ENCODE data around the gene CLIP1.

CLIP1 gene

DNA sequence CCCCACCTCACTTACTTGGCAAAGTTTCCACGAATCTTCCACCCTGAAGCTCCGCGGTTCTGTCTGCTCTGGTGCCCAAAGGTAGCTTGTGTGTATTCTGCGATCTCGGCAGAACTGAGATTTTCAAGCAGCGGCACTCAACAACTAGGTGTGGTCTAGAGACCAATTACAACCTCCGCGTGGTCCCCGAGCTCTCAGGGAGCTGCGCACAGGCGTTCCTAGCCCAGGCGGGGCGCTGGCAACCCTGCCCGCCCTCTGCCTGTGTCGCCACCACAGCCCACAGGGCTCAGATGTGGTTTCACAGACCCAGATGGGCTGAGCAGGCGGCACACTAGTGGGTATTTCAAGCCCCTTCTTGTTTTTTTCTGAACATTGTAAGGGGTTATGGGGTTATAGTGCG lies 195.1 kb downstream of the CLIP1 start:
- DNase-seq (peak; percentile 95), ATAC-seq (ENCODE audit: insufficient read depth, low read depth) (peak; percentile 81)
- peak overlapping the region; percentile 22 to 64; a peak in 3 of 4 replicates for H3K4me3 ChIP-seq (ENCODE audit: low read depth in 1 of 2, low read length in 2 of 2)
- H2AFZ ChIP-seq (ENCODE audit: low read depth, low read length): no peak overlapping the region
- TF ChIP-seq EZH2 (IDR thresholded peaks at IDR 0.05; ENCODE audit: borderline replicate concordance, low read depth, low read length, severe bottlenecking): no peak
- TF ChIP-seq, protein P1, sequence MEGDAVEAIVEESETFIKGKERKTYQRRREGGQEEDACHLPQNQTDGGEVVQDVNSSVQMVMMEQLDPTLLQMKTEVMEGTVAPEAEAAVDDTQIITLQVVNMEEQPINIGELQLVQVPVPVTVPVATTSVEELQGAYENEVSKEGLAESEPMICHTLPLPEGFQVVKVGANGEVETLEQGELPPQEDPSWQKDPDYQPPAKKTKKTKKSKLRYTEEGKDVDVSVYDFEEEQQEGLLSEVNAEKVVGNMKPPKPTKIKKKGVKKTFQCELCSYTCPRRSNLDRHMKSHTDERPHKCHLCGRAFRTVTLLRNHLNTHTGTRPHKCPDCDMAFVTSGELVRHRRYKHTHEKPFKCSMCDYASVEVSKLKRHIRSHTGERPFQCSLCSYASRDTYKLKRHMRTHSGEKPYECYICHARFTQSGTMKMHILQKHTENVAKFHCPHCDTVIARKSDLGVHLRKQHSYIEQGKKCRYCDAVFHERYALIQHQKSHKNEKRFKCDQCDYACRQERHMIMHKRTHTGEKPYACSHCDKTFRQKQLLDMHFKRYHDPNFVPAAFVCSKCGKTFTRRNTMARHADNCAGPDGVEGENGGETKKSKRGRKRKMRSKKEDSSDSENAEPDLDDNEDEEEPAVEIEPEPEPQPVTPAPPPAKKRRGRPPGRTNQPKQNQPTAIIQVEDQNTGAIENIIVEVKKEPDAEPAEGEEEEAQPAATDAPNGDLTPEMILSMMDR (IDR thresholded peaks at IDR 0.05; ENCODE audit: borderline replicate concordance, extremely low read depth, low read length, poor library complexity, severe bottlenecking): peak; percentile 39
- peaks cover 32% of the 10 kb centered on the region for H3K36me3 ChIP-seq (ENCODE audit: insufficient read depth, low read length)
- peak overlapping the region; percentile 46 for H3K9ac ChIP-seq (ENCODE audit: low read depth, low read length)
- no peak overlapping the region; the same call in 1 of the 2 replicates for H3K27ac ChIP-seq (ENCODE audit: low read length)
- H3K27me3 ChIP-seq (ENCODE audit: insufficient read depth, low read length, poor library complexity): no peaks in the 10 kb centered on the region
- peaks cover 36% of the 10 kb centered on the region for H4K20me1 ChIP-seq (ENCODE audit: insufficient read depth, low read length)
- H3K4me2 ChIP-seq (ENCODE audit: insufficient read depth, low read length): peak overlapping the region; percentile 93
- H3K4me1 ChIP-seq (ENCODE audit: insufficient read depth, low read length): peaks cover 62% of the 10 kb centered on the region
- H3K79me2 ChIP-seq (ENCODE audit: insufficient read depth, low read length): peaks cover 34% of the 10 kb centered on the region
- no peaks in the 10 kb centered on the region for H3K9me3 ChIP-seq (ENCODE audit: insufficient read depth, low read length, severe bottlenecking)

DNA sequence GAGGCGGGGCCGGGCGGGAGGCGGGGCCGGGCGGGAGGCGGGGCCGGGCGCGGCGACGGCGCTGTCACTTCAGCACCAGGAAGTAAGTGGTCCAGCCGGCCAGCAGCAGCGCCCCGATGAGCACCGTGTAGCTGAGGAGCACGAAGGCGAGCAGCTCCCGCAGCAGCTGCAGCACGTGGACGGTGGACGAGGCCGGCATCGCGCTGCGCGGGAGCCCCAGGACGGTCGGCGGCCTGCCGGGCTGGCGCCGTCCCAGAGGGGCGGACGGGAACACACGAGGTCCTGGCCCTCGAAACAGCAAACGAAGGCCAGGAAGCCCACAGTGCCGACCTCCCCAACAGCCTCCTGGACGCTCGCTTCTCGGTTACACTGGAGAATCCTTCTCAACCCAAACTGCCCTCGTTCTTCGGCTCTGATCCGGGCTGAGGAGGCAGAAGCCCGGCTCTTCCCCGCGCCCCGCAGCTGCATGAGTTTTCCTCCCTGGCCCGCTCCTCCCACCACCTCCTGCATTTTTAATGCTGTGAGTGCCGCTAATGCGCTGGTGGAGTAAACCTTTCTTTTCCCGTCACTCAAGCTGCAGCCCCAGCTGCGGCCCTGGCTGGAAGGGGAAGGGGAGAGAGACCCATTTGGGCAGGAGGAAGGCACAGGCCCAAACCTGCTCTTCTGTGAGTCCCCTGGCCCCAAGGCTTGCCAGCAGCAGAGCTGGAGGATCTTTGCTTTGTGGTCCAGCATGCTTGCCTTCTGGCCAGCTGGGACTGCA lies 195.9 kb downstream of the CLIP1 start:
- H3K9ac ChIP-seq (ENCODE audit: low read depth, low read length): peak overlapping the region; percentile 46; the same call in 1 of the 2 replicates
- peak overlapping the region in 1 of 2 experiments; percentile 64; a peak in 2 of 4 replicates for H3K4me3 ChIP-seq (ENCODE audit: low read depth in 1 of 2, low read length in 2 of 2)
- H3K27ac ChIP-seq (ENCODE audit: low read length): no peak overlapping the region
- H2AFZ ChIP-seq (ENCODE audit: low read depth, low read length): peak overlapping the region; percentile 73
- peaks cover 36% of the 10 kb centered on the region for H4K20me1 ChIP-seq (ENCODE audit: insufficient read depth, low read length)
- peak; percentile 56 for ATAC-seq (ENCODE audit: insufficient read depth, low read depth)
- H3K4me1 ChIP-seq (ENCODE audit: insufficient read depth, low read length): peaks cover 62% of the 10 kb centered on the region
- H3K27me3 ChIP-seq (ENCODE audit: insufficient read depth, low read length, poor library complexity): no peaks in the 10 kb centered on the region
- peaks cover 41% of the 10 kb centered on the region for H3K79me2 ChIP-seq (ENCODE audit: insufficient read depth, low read length)
- H3K36me3 ChIP-seq (ENCODE audit: insufficient read depth, low read length): peaks cover 35% of the 10 kb centered on the region
- no peaks in the 10 kb centered on the region for H3K9me3 ChIP-seq (ENCODE audit: insufficient read depth, low read length, severe bottlenecking)
- peak overlapping the region; percentile 93 for H3K4me2 ChIP-seq (ENCODE audit: insufficient read depth, low read length)
- TF ChIP-seq, protein P1 (IDR thresholded peaks at IDR 0.05; ENCODE audit: borderline replicate concordance, extremely low read depth, low read length, poor library complexity, severe bottlenecking): no peak
- no peak for TF ChIP-seq EZH2 (IDR thresholded peaks at IDR 0.05; ENCODE audit: borderline replicate concordance, low read depth, low read length, severe bottlenecking)
- DNase-seq: no peak

DNA sequence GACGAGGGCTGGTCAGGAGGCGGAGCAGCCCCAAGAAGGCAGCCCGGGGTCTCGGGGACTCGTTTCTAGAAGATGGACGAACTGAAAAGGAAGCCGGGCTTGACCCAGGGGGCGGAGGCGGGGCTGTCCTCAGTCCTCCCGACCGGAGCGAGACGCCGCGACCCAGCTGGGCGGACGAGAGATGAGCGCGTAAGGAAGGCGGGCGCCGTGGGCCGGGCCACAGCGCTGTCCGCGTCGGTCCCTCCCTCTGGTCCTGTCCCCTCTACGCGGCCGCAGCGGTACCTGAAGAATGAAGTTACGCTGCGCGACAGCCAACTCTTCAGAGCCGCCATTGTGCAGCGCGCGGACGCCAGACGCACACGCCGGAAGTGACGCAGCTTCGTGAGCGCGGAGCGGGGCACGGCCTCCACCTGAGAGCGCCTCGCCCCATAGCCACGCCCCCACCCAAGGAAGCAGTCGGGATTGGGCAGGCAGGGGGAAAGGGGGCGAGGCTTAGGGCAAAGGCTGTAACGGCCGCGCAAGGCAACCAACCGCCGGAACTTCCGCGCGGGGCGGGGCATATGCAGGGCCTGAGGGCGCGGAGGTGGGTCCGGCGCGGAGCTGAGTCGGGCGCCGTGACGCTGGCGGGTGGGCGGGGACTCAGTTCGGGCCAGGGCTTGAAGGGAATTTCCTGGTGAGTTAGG lies 196.6 kb downstream of the CLIP1 start, which contains the start of gene DIABLO:
Gene DIABLO, minus strand, starts transcription at position 370 of the 683 bp plus-strand sequence. Its CDS starts 38 bp downstream, at position 332.
- peak within 1 kb of the TSS; percentile 93 for H3K4me2 ChIP-seq (ENCODE audit: insufficient read depth, low read length)
- peaks cover 48% of the 10 kb centered on the region for H3K79me2 ChIP-seq (ENCODE audit: insufficient read depth, low read length)
- no peaks in the 10 kb centered on the region for H3K27me3 ChIP-seq (ENCODE audit: insufficient read depth, low read length, poor library complexity)
- H4K20me1 ChIP-seq (ENCODE audit: insufficient read depth, low read length): peaks cover 33% of the 10 kb centered on the region
- no peak for TF ChIP-seq EZH2 (IDR thresholded peaks at IDR 0.05; ENCODE audit: borderline replicate concordance, low read depth, low read length, severe bottlenecking)
- TF ChIP-seq, protein P1 (IDR thresholded peaks at IDR 0.05; ENCODE audit: borderline replicate concordance, extremely low read depth, low read length, poor library complexity, severe bottlenecking): no peak
- peak within 1 kb of the TSS; percentile 98 to 99 for H3K4me3 ChIP-seq (ENCODE audit: low read depth in 1 of 2, low read length in 2 of 2)
- H3K9me3 ChIP-seq (ENCODE audit: insufficient read depth, low read length, severe bottlenecking): no peaks in the 10 kb centered on the region
- peak within 1 kb of the TSS; percentile 90 for H3K9ac ChIP-seq (ENCODE audit: low read depth, low read length)
- peaks cover 36% of the 10 kb centered on the region for H3K36me3 ChIP-seq (ENCODE audit: insufficient read depth, low read length)
- peak within 1 kb of the TSS; percentile 98 for H2AFZ ChIP-seq (ENCODE audit: low read depth, low read length)
- DNase-seq (peak; percentile 100), ATAC-seq (ENCODE audit: insufficient read depth, low read depth) (peak; percentile 82)
- peaks cover 62% of the 10 kb centered on the region for H3K4me1 ChIP-seq (ENCODE audit: insufficient read depth, low read length)
- peak within 1 kb of the TSS; percentile 90 for H3K27ac ChIP-seq (ENCODE audit: low read length)
